HG02798 (cell line): ENCODE measurements around the gene HOXA3.
A peak's percentile ranks its signal among the peaks of the same experiment; 100 is the strongest.

Source experiments
- ATAC-seq: cut with Tn5 transposase; IDR thresholded peaks from one replicate; pipeline ENCODE4 v1.9.1; 2021; ENCODE audit warnings: mild to moderate bottlenecking; ENCODE audit not compliant: unreplicated experiment, poor library complexity

The HOXA3 gene

DNA sequence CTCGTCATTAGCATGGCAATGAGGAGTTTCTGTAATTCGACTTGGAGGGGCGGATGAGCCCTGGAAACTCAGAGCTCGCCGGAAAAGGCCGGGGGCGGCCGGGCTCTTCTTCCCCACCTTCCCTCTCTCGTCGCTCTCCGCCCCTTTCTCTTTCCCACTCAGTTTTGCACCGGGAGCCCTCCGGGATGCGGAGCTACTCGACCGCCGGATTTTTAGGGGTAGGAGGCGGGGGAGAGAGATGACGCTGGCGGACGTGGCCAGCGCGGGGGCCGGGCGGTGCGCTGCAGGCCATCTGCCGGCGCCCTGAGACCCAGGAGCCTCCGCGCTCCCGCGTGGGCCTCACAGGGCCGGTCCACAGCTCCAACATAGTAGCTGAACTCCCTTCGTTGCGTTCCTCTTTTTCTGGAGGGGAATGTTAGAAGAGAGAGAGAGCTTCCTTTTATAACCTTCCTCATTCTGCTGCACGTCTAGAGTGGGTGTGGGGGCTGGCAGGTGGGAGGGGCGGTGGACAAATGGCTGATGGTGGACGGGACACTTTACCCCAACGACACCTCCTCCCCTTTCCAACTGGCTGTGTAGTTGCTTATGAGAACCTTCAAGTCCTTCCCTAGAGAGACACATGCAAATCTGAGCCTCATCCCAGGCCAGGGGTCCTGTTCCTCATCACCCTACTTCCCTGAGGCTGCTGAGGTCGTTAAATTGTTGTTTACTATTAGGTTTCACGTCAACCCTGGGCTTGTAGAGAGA is 55.4 kb downstream of the HOXA3 start:
- no peak for ATAC-seq

DNA sequence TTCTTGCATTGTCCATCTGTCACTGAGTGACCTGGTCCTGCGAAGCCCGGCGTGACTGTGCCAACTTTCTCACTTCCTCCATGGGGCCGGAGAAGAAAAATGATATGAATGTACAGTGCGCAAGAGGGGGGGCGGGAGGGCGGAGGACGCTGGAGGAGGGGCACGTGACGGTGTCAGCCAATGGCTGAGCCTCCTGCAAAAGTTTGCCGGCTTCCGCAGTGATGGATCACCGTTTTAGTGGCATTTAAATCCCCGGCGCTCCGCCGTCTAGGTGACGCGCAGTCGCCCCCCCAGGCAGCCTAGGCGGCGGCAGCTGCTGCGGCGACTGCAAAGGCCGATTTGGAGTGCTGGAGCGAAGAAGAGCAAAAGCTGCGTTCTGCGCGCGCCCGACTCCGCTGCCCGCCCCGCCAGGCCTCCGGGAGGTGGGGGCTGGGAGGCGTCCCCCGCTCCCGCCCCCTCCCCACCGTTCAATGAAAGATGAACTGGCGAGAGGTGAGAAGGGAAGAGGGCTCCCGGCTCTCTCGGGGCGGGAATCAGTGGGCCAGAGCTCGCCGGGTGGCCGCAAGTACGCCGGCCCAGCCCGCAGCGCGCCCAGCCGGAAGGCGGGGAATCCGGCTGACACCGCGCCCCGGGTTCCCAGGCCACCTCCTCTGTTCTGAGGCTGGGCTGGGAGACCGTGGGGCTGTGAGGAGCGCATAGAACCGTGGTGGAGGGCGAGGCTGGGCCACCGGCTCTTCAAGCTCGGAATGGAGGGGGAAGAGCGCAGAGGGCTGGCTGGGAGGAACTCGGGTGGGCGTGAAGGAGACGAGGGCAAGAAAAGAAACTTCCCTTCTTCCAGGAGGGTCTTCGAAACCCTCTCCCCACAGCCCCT is 56.3 kb downstream of the HOXA3 start, which contains the start of gene HOXA1:
HOXA1 (minus strand) TSS at position 104 of the 871 bp plus-strand sequence; CDS start at position 16, 88 bp downstream.
- ATAC-seq = peak; percentile 88

DNA sequence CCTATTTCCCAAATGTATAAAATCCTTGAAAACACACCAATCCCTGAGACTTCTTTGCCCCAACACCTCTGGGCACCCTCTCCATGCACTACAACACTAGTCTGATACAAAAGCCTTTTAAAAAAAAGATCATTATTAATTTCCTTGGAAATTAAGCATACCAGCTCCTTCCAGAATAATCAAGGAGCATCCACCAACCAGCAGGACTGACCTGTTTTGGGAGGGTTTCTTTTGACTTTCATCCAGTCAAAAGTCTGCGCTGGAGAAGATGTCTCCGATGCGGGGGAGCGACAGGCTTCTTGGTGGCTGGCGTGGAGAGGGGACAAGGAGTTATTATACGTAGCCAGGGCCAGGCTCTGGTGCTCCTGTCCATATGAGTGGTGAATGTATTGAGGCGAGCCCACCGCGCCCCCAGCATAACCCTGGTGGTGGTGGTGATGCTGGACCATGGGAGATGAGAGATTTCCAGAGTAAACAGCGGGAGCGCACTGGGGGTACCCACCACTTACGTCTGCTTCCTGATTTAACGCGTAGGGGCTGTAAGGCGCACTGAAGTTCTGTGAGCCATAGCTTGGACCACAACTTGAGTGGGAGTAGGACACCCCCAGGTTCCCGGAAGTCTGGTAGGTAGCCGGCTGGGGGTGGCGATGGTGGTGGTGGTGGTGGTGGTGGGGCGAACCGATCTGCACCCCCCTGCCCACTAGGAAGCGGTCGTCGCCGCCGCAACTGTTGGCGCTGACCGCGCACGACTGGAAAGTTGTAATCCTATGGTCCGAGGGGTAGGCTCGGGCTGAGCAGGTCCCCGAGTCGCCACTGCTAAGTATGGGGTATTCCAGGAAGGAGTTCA is 57.1 kb downstream of the HOXA3 start:
- peak; percentile 11 for ATAC-seq

DNA sequence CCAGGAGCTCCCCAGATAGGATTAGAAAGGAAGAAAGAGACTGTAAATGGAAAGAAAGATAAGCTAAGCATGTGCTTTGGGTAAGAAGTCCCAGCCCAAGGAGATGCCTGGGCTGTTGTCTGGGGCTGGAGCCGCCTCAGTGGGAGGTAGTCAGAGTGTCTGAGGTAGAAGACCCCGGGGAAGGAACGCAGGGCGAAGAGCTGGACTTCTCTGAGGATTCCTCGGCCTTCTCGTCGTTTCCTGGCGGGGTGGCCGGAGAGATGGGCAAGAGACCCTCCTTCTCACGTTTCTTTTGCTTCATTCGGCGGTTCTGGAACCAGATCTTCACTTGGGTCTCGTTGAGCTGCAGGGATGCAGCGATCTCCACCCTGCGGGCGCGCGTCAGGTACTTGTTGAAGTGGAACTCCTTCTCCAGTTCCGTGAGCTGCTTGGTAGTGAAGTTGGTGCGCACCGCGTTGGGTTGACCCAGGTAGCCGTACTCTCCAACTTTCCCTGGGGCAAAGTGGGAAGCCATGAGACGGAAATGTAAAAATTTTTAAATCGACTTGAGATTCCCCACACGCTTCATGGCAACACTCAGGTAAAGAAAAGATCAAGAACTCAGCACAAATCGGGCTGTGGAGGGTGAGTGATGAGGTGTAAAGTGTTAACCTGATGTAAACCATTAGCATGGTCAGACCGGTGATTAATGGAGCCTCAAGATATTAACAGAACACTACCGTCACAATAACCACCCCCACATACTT is 57.9 kb downstream of the HOXA3 start:
- ATAC-seq = no peak

DNA sequence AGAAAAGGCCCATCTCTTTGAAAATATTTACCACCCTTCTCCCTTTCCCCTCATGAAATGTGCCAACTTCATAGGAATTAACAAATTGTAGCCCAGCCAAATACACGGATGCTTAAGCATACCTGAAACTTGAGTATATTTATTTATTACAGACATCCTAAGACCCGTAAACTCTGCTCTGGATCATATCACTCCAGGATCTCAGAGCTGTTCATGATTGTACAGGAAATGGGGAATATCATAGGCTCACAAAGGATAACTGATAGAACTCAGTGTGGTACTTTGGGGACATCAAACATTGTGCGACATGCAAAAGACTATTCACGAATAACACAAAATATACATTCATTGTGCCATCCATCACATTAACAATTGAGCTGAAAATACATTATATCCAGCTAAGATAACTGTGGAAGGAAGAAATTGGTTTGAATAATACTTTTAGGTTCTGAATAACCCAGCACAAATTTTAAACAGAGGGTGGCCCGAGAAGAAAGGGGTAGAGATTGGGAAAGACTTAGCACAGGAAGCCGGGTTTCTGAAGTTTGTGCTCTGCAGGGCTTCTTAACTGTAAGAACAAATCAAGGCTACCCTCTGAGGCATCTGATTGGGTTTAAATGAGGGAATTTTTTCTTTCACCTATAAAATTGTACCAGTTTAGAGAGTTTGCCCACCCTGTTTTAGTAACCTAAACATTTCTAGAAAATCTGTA is 59.0 kb downstream of the HOXA3 start:
- no peak for ATAC-seq

DNA sequence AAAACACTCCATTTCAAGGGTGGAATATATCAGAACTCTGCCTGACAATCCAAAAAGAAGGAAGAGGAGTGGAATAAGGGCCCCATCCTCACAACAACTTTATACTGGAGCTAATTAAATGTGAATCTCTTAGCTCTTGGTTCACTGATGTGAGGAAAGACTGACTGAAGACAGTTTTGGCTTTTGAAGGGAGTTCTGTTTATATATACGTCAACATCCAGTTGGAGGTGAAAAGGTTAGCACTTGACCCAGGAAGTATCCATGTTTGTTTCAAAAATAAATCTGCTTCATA is 59.6 kb downstream of the HOXA3 start:
- ATAC-seq = no peak

DNA sequence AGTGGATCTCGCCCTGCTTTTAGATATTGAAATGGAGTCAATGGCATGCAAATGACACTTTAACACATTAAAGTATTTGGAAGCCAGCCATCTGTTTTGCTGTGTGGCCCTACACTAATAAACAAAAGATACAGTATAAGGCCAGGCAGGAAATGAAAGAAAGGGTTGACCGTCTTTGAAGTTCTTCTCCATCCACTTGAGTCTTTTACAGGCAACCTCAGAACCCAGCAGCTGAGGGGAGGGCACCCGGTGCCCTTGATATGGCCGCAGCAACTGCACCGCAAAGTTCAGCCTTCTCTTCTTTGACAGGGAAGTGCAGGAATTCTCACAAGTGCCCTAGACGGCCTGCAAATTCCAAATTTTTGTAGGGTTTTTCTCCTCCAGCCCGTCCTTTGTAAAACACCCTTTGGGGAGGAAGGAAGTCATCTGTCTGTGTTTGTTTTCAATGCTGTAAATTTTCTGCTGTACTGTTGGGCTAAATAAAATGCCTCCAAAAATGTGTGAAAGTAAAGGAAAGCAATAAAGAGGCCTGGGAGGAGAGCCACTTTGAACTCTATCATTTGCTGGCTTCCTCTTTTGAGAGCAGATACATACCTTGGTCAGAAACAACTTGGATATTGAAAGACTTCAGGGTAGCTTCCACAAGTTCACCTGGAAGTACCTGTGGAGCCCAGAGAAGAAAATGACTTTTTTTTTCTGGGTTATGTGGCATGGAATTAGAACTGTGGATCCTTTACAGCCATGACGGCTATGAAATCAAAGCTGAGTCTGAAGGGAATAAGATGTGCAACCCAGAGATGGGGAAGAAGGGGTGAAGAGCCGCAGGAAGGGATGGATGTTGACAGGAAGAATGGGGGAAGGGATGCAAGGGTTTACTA is 60.2 kb downstream of the HOXA3 start:
- no peak for ATAC-seq

DNA sequence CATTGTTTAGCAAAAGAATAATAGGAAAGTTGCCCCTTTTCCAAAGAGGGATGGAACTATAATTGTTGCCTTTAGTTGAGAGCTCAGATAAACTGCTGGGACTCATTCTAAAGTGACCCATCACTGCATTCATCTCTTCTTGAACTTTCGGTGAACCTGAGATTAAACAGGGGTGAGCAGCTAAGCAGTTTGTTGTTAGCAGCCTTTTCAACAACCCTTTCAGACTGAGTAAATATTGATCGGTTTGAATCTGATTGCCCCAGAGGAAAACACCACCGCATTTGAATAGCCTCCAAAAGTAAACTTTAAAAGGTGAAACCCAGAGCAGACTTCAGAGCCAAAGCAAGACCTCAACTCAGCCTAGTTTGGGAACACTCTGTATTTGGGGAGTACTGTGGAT is 61.3 kb downstream of the HOXA3 start:
- no peak for ATAC-seq

DNA sequence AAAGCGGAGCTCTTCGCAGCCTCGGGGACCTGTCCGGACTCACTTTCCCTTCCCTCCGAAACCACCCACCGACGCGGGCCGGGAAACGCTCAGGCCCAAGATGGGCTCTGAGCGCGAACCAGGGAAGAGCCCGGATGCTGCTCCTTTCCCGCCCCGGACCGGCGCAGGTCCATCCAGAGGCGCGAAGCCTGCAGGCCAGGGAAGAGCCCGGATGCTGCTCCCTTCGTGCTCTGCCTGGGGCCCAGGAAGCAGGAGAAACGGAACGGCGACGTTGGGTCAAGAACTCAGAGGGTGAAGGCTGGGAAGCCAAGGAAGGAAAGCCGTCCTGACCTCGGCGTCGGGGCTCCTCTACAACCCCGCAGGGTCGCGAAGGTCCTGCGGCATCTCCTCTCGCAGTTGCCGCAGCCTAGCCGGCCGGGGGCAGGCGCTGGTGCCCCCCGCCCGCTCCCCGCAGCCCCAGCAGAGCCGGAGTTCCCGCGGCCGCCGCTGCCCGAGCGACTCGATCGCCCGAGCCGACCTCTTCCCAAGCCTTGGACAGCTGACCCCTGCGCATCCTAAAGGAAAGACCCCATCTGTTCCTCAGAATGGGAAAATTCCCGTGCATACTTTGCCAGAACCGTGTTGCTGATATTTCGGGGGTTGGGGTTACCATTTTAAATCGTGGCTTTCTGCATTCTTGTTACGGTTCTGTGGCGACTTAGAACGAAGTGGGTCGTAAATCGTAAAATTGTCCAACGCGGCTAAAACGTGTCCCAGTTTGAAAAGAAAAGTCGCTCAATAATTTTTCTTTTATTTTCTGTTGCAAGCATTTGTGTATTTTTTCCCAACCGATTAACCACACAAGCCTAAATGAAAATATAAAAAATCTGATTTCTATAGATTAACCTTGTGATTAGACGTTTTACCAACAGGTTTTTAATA is 64.1 kb downstream of the HOXA3 start:
- ATAC-seq = no peak

DNA sequence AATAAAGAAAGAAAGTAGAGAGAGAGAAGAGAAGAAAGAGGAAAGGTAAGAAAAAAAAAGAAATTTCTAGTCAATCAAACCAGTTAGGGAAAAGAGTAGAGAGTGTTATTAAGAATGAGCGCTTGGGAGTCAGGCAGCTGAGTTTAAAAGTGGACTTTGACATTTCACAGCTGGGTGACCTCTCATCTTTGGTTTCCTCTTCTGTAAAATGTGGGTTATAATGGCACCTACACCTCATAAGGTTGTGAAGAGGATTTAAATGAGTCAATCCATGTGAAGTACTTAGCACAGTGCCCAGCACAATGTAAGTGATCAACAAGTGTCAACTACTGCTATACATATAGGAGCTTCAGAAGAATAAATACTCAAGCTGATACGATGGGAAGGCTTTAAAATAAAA is 68.7 kb downstream of the HOXA3 start:
- ATAC-seq = no peak

DNA sequence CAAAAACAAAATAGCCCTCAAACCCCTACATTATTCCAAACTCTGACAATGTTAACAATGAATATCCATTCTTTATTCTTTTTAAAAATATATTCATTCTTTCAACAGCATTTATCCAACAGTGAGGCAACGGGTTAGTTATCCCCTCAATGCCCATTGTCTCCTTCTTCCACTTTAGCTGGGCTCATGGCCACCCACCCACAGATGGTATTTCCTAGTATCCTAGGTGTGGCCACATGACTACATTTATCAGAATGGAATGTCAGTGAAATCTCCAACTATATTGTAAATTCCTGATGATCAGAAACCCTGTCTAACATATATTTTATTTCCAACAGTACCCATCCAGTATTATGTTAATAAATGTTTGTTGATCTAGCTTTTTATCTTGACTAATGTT is 70.2 kb downstream of the HOXA3 start:
- no peak for ATAC-seq

DNA sequence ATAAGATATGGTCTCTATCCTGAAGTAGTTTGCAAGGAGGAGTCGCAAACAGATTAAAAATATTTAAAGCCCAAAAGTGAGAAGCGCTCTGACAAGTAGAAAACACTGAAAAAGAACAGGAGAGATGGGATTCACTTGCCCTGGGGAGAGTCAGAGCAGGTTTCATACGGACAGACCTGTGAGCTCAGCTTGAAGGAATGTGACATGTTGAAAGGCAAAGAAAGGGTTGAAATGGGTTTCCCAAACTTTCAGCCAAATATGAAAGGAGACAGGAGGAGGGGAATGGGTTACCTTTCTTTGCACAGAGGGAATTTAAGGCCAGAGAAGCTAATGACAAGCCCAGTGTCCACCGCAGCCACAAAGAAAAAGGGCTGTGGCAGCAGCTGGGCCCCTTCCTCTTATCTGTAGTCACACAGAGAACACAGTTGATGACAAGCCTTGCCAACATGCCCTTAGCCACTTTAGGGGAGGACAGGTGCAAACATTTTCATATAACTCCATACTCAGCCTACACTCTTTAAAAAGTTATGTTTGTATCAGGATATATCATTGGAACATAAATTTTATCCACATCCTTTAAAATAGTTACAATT is 71.4 kb downstream of the HOXA3 start:
- no peak for ATAC-seq

DNA sequence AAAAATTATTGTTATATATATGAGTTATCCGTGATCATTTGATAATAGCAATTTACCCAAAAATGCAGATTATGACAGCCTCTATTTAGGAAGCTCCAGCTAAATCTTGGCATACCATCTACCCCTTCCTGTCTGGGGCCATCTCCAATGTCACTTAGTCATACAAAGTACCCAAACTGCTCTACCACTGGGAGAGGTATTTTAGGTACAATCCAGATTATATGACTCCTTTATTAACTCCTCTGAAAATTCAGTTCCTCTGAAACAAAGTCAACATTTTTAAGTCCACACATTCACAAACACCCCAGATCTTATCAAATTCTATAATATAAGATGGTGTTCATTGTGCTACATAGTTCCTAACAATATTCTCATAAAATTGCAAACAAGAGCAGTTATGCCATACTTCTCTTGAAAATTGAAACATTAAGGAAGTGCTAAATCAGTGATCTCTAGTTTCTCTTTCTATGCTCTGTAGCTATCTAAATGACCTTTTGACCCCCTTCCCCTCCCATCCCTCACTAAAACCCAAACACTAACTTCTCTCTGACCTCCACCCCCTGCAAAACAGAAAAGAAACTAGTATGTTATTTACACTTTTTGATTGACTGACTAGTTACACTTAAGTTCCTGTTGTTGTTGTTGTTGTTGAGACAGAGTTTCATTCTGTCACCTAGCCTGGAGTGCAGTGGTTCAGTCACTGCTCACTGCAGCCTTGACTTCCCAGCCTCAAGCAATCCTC is 73.0 kb downstream of the HOXA3 start:
- ATAC-seq = no peak

DNA sequence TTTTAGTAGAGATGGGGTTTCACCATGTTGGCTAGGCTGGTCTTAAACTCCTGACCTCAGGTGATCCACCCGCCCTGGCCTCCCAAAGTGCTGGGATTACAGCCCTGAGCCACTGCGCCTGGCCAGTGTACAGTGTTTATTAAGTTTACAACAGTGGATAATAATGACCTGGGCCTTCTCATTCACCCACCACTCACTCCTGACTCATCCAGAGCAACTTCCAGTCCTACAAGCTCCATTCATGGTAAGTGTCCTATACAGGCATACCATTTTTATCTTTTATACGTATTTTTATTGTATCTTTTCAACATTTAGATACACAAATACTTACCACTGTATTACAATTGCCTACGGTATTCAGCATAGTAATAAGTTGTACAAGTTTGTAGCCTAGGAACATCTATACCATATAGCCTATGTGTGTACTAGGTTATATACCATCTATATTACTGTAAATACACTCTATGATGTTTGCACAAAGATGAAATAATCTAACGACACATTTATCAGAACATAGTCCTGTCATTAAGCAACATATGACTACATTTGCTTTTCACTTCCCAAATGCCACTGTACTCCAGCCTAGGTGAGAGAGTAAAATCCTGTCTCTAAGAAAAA is 73.7 kb downstream of the HOXA3 start:
- ATAC-seq = no peak

DNA sequence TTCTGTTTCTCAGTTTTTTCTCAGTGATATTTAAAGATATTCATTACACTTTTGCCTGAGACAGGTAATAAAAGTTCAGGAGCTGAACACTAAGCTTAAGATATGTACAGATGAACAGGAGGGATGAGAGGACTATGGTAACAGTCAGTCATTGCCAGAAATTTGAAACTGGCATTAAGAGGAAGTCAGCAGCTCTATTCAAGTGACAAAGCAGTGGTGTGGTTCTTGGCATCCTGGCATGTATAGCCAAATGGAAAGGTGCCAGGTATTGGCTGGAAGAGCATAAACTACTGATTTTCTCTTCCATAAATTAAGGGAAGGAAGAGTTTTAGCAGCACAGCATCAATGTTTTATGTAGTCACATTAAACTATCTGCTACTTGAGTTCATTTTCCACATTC is 79.3 kb downstream of the HOXA3 start:
- no peak for ATAC-seq
